Aortic smooth muscle cell (primary cell): Measurements from ENCODE around the gene NME4. TPM values are rescaled to one million over a fixed set of nuclear protein-coding genes. Genes with fewer than 3 reads are reported as not detected.

Experiments used
- total RNA-seq: library from RNA; depleted of rRNA; stranded (reverse); fragments of >200 nt; gene quantifications from 2 replicates; pipeline ENCODE4 v1.2.3, GENCODE V29; 2014

The NME4 gene
- total RNA-seq: 61.1 and 67.6 TPM in 2 replicates

GRCh38 chr16:397135-397661 lies at the start of gene NME4:
Gene NME4 (plus strand): TSS chr16:397199. CDS start chr16:397223, 24 bp downstream.

GRCh38 chr16:352547-353403 lies 44.2 kb upstream of the NME4 start, which contains the start of gene AXIN1:
Gene AXIN1 (minus strand): TSS chr16:352723. CDS start chr16:347025, 5,698 bp downstream.

GRCh38 chr16:370443-370842 lies 26.6 kb upstream of the NME4 start, which contains the start of gene MRPL28:
Gene MRPL28 (minus strand): TSS chr16:370538. CDS start chr16:370218, 320 bp downstream.

GRCh38 chr16:381789-382717 lies 14.9 kb upstream of the NME4 start, which contains the start of gene PGAP6:
Gene PGAP6 (minus strand): TSS chr16:381978. CDS start chr16:381821, 157 bp downstream.

GRCh38 chr16:401468-402348 lies 4.7 kb downstream of the NME4 start, which contains the start of gene DECR2:
Gene DECR2 (plus strand): TSS chr16:401885. CDS start chr16:401964, 79 bp downstream.

GRCh38 chr16:425082-425718 lies 28.2 kb downstream of the NME4 start, which contains the start of gene RAB11FIP3:
Gene RAB11FIP3 (plus strand): TSS chr16:425649. CDS start chr16:426007, 358 bp downstream.

Other genes starting within 250 kb of the NME4 start
- gene HBZ, start 244.6 kb upstream of the NME4 start, total RNA-seq: not detected in 2 replicates
- not detected in 2 replicates for gene HBM, start 231.2 kb upstream of the NME4 start, total RNA-seq
- gene HBA2, start 224.3 kb upstream of the NME4 start, total RNA-seq: not detected in 2 replicates
- not detected in 2 replicates for gene HBA1, start 220.5 kb upstream of the NME4 start, total RNA-seq
- not detected in 2 replicates for gene HBQ1, start 216.7 kb upstream of the NME4 start, total RNA-seq
- 31.3 and 31.8 TPM in 2 replicates for gene LUC7L, start 167.8 kb upstream of the NME4 start, total RNA-seq
- gene FAM234A, start 162.4 kb upstream of the NME4 start, total RNA-seq: 49.4 and 63.2 TPM in 2 replicates
- 2.7 and 5.0 TPM in 2 replicates for gene RGS11, start 121.3 kb upstream of the NME4 start, total RNA-seq
- gene ARHGDIG, start 116.6 kb upstream of the NME4 start, total RNA-seq: 0.37 and 0.66 TPM in 2 replicates
- 0.79 and 0.93 TPM in 2 replicates for gene PDIA2, start 114.0 kb upstream of the NME4 start, total RNA-seq
- 14.4 and 16.9 TPM in 2 replicates for gene AXIN1, start 44.5 kb upstream of the NME4 start, total RNA-seq
- 79.5 and 91.3 TPM in 2 replicates for gene MRPL28, start 26.7 kb upstream of the NME4 start, total RNA-seq
- gene PGAP6, start 15.2 kb upstream of the NME4 start, total RNA-seq: 77.7 and 108 TPM in 2 replicates
- 8.5 and 10.4 TPM in 2 replicates for gene DECR2, start 4.7 kb downstream of the NME4 start, total RNA-seq
- gene RAB11FIP3, start 28.4 kb downstream of the NME4 start, total RNA-seq: 25.4 and 26.5 TPM in 2 replicates
- gene CAPN15, start 130.5 kb downstream of the NME4 start, total RNA-seq: 15.8 and 20.6 TPM in 2 replicates
- gene PRR35, start 163.2 kb downstream of the NME4 start, total RNA-seq: not detected in 2 replicates
- gene NHLRC4, start 169.8 kb downstream of the NME4 start, total RNA-seq: 1.7 and 2.6 TPM in 2 replicates
- 22.5 TPM in 2 replicates for gene PIGQ, start 172.8 kb downstream of the NME4 start, total RNA-seq
- gene RAB40C, start 192.9 kb downstream of the NME4 start, total RNA-seq: 8.3 and 10.0 TPM in 2 replicates
- 0.12 and 0.13 TPM in 2 replicates for gene WFIKKN1, start 233.8 kb downstream of the NME4 start, total RNA-seq
- 77.3 and 88.6 TPM in 2 replicates for gene METTL26, start 239.1 kb downstream of the NME4 start, total RNA-seq
- 14.2 and 19.3 TPM in 2 replicates for gene MCRIP2, start 244.6 kb downstream of the NME4 start, total RNA-seq